K562 (cell line): ENCODE results near the gene CTIF.

ENCODE experiments used
- ATF7 ChIP-seq: fragments of 450-650 bp; IDR thresholded peaks from 2 replicates; pipeline ENCODE4 v1.7.1; 2014; ENCODE audit warnings: mild to moderate bottlenecking, moderate library complexity
- BHLHE40 ChIP-seq: IDR thresholded peaks from 2 replicates; pipeline ENCODE4 v1.6.1; 2011; ENCODE audit warnings: low read length, improper control_type of control experiment
- CHD4 ChIP-seq: fragments of 200-600 bp; sonication (generic); IDR thresholded peaks from 3 replicates; pipeline ENCODE4 v1.6.1; 2012; ENCODE audit warnings: low read depth, mild to moderate bottlenecking, mixed read lengths, low read length, inconsistent platforms; ENCODE audit not compliant: insufficient read depth, insufficient replicate concordance, poor library complexity, severe bottlenecking
- CTCF ChIP-seq, 3 experiments: IDR thresholded peaks in 2 of 3; conservative IDR thresholded peaks in 1 of 3; 2 replicates each; pipeline ENCODE4 v1.5.1; 2011 to 2012; ENCODE audit warnings: low read length in 3 of 3, mild to moderate bottlenecking in 3 of 3, control low read depth in 2 of 3, improper control_type of control experiment in 1 of 3, inconsistent platforms in 1 of 3, low read depth in 1 of 3, mixed read lengths in 1 of 3, moderate library complexity in 1 of 3; ENCODE audit not compliant: insufficient read depth in 2 of 3
- HDAC6 ChIP-seq: IDR thresholded peaks from 2 replicates; pipeline ENCODE4 v1.6.1; 2012; ENCODE audit warnings: low read depth, mild to moderate bottlenecking, control low read depth, inconsistent platforms, low read length, moderate library complexity
- NR2C2 ChIP-seq, 2 experiments: fragments of 200-800 bp in 1 of 2; sonication (Bioruptor generic) in 1 of 2; sonication (generic) in 1 of 2; formaldehyde crosslinking in 1 of 2; IDR thresholded peaks; 2 replicates each; pipeline versions ENCODE4 v1.6.1 to v1.8.0; 2016 to 2022; ENCODE audit warnings: mild to moderate bottlenecking in 1 of 2, missing compliant biosample characterization in 1 of 2, missing genetic modification characterization in 1 of 2, missing genetic modification reagents in 1 of 2
- RBM39 ChIP-seq: fragments of 200-400 bp; formaldehyde crosslinking; optimal IDR thresholded peaks from 2 replicates; pipeline ENCODE3; 2018; ENCODE audit warnings: low read depth, low read length
- TCF7L2 ChIP-seq: fragments of 150-350 bp; IDR thresholded peaks from 2 replicates; pipeline ENCODE4 v1.6.1; 2016; ENCODE audit warnings: low read depth, mild to moderate bottlenecking, low read length, moderate library complexity
- U2AF2 ChIP-seq: fragments of 200-400 bp; formaldehyde crosslinking; optimal IDR thresholded peaks from 2 replicates; pipeline ENCODE3; 2017; ENCODE audit warnings: low read depth, mild to moderate bottlenecking, low read length
- ZBTB40 ChIP-seq, 2 experiments: fragments of 450-650 bp in 1 of 2; sonication (generic) in 1 of 2; formaldehyde crosslinking in 1 of 2; IDR thresholded peaks; 2 replicates each; pipeline versions ENCODE4 v1.7.1 to v1.9.0; 2016 to 2022; ENCODE audit warnings: inconsistent platforms in 1 of 2, mild to moderate bottlenecking in 1 of 2, missing genetic modification reagents in 1 of 2
- ZFP30 ChIP-seq: fragments of 250-450 bp; sonication (Bioruptor Pico); IDR thresholded peaks from 2 replicates; pipeline ENCODE4 v1.8.0; 2022; ENCODE audit warnings: moderate library complexity, mild to moderate bottlenecking, inconsistent platforms, borderline replicate concordance
- TF ChIP-seq, protein P1 (sequence below): fragments of 450-650 bp; IDR thresholded peaks from 2 replicates; pipeline ENCODE4 v1.6.1; 2017; ENCODE audit warnings: mild to moderate bottlenecking, moderate library complexity

DNA sequence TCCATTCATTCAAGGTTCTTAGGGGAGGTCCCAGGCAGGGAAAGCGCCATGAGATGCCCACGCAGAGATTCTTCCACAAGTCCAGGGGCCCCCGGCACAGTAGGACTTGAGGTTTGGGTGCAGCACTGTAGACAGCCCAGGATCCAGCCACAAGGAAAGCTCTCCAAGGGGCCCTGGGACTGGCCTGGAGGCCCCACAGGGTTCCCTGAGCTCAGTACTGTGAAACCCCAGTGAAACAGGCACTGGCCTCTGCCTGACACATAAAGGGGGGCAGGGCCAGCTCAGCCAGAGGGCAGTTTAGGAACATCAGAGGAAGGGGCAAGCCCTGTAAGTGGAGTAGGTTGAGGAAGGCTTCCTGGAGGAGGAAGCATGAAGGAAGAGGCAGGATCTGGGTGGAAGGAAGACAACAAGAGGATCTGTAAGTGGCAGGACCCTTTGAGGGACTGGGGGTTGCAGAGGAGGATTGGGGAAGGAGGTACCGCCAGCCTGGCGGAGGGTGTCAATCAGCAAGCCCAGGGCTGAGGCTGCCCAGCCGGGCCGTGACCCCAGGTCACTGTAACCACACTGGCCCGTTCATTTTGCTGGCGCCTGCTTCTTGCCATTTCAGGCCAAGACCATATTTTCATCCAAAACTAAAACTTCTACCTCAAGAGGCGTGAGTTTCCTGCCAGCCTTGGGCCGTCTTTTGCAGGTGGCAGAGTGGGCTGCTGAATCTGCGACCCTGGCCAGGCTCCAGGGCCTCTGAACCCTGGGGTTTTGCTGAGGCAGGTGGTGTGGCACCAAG, 236.7 kb downstream of the CTIF start:
- TF ChIP-seq ATF7 (no peak), U2AF2 (no peak), NR2C2 (CRISPR knock-in tag; IDR thresholded peaks at IDR 0.05) (no peak), NR2C2 (tag; IDR thresholded peaks at IDR 0.05) (no peak), ZBTB40 (IDR thresholded peaks at IDR 0.05) (no peak), ZBTB40 (CRISPR knock-in tag; IDR thresholded peaks at IDR 0.05) (no peak), CHD4 (no peak), ZFP30 (CRISPR knock-in tag) (no peak), BHLHE40 (no peak), CTCF (IDR thresholded peaks at IDR 0.05 in 2 of 3, conservative IDR thresholded peaks at IDR 0.05 in 1 of 3; ENCODE audit: insufficient read depth in 2 of 3, low read depth in 1 of 3, low read length in 3 of 3) (no peak), HDAC6 (no peak), RBM39 (no peak), TCF7L2 (no peak)
- TF ChIP-seq, protein P1, sequence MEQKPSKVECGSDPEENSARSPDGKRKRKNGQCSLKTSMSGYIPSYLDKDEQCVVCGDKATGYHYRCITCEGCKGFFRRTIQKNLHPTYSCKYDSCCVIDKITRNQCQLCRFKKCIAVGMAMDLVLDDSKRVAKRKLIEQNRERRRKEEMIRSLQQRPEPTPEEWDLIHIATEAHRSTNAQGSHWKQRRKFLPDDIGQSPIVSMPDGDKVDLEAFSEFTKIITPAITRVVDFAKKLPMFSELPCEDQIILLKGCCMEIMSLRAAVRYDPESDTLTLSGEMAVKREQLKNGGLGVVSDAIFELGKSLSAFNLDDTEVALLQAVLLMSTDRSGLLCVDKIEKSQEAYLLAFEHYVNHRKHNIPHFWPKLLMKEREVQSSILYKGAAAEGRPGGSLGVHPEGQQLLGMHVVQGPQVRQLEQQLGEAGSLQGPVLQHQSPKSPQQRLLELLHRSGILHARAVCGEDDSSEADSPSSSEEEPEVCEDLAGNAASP = no peak
